Spinal cord (tissue), 10 donors: ENCODE measurements around the gene GALNT7. TPM values are rescaled to one million over a fixed set of nuclear protein-coding genes. Genes with fewer than 3 reads are reported as not detected.
A peak's percentile ranks its signal among the peaks of the same experiment; 100 is the strongest.

Experiments used
- DNase-seq, 6 donors: peaks; one replicate each; pipeline versions ENCODE4 v3.0.0 to v3.0.0-alpha.2; 2013 to 2015; ENCODE audit warnings: low spot score in 6 of 6, low read depth in 4 of 6
- H3K27ac ChIP-seq: one replicate; pipeline ENCODE4 v1.5.1; 2013; ENCODE audit warnings: low read depth, low read length, control low read depth
- H3K27me3 ChIP-seq: one replicate; pipeline ENCODE4 v1.6.1; 2013; ENCODE audit warnings: low read length; ENCODE audit not compliant: control insufficient read depth, insufficient read depth
- H3K36me3 ChIP-seq: one replicate; pipeline ENCODE4 v1.6.1; 2013; ENCODE audit warnings: low read length; ENCODE audit not compliant: control insufficient read depth, insufficient read depth
- H3K4me1 ChIP-seq: one replicate; pipeline ENCODE4 v1.6.1; 2013; ENCODE audit warnings: low read length; ENCODE audit not compliant: control insufficient read depth, insufficient read depth
- H3K4me3 ChIP-seq: one replicate; pipeline ENCODE4 v1.5.1; 2013; ENCODE audit warnings: low read depth, low read length, control low read depth
- H3K9me3 ChIP-seq: one replicate; pipeline ENCODE4 v1.6.1; 2013; ENCODE audit warnings: low read length; ENCODE audit not compliant: control insufficient read depth, insufficient read depth
- WGBS: methylation state at CpG from one replicate; pipeline ENCODE4 v1.1.5; 2013; ENCODE audit warnings: missing lambda C conversion rate; ENCODE audit not compliant: insufficient coverage; 5-methylcytosine and 5-hydroxymethylcytosine counted together
- polyA plus RNA-seq, 2 donors: library from polyadenylated mRNA; unstranded; fragments of 120-200 nt; gene quantifications; one replicate each; pipeline ENCODE4 v1.2.1, GENCODE V29; 2013; ENCODE audit not compliant: insufficient read length in 2 of 2
- total RNA-seq, 2 donors: library from RNA; depleted of rRNA in 1 of 2; stranded (reverse); fragments of 120-200 nt in 1 of 2; fragments of >200 nt in 1 of 2; gene quantifications; one replicate each; pipeline versions ENCODE4 v1.2.3 to v1.2.4, GENCODE V29; 2013 to 2014
- donor health status: healthy.

GALNT7 gene
- total and polyA plus RNA-seq, 4 donors: 21.4 to 39.3 (median 23.2) TPM

DNA sequence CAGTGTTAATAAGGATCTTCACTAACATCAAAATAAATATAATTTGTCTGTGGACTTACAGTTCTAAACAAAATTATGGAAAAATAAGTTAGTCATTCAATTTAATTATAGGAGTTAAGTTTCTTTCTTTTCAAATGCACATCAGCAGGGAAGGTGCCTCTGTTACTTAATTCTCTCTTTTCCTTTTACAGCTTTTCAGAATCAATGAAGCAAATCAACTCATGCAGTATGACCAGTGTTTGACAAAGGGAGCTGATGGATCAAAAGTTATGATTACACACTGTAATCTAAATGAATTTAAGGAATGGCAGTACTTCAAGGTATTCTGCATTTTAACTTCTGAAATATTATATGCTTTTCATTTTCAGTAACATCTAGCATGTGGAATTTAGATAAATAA is 149.6 kb downstream of the GALNT7 start:
- H3K36me3 ChIP-seq: peaks cover 8% of the 10 kb centered on the region
- no peaks in the 10 kb centered on the region for H3K4me1 ChIP-seq
- H3K4me3 ChIP-seq: no peak overlapping the region
- no peaks in the 10 kb centered on the region for H3K9me3 ChIP-seq
- DNase-seq: no peak
- no peaks in the 10 kb centered on the region for H3K27me3 ChIP-seq
- H3K27ac ChIP-seq: no peak overlapping the region

- Histone ChIP-seq H3K27ac (no peak overlapping the region), H3K4me3 (no peak overlapping the region), H3K4me1 (no peaks in the 10 kb centered on the region), H3K9me3 (no peaks in the 10 kb centered on the region), H3K36me3 (peaks cover 8% of the 10 kb centered on the region), H3K27me3 (no peaks in the 10 kb centered on the region)
- peak in 2 of 6 donors; percentile 49 to 75 for DNase-seq
- no CpG with 5 or more reads among the region's 3 CpGs for WGBS
Measured at GRCh38 chr4:173318648-173319211, 150.1 kb downstream of the GALNT7 start.

GRCh38 chr4:173319696-173320095 is 151.1 kb downstream of the GALNT7 start:
- Histone ChIP-seq H3K27ac (no peak overlapping the region), H3K4me3 (no peak overlapping the region), H3K36me3 (peaks cover 8% of the 10 kb centered on the region), H3K4me1 (no peaks in the 10 kb centered on the region), H3K27me3 (no peaks in the 10 kb centered on the region), H3K9me3 (no peaks in the 10 kb centered on the region)
- 86% methylated on average over 2 of the region's 2 CpGs for WGBS
- DNase-seq: no peak

GRCh38 chr4:173325007-173325736 is 156.6 kb downstream of the GALNT7 start:
- no peak for DNase-seq
- Histone ChIP-seq H3K27me3 (no peaks in the 10 kb centered on the region), H3K27ac (no peak overlapping the region), H3K9me3 (no peaks in the 10 kb centered on the region), H3K4me1 (no peaks in the 10 kb centered on the region), H3K36me3 (peaks cover 6% of the 10 kb centered on the region), H3K4me3 (no peak overlapping the region)
- no CpG with 5 or more reads among the region's 5 CpGs for WGBS

GRCh38 chr4:173328236-173328901 is 159.8 kb downstream of the GALNT7 start:
- Histone ChIP-seq H3K27me3 (no peaks in the 10 kb centered on the region), H3K9me3 (no peaks in the 10 kb centered on the region), H3K4me1 (peaks cover 2% of the 10 kb centered on the region), H3K27ac (no peak overlapping the region), H3K4me3 (no peak overlapping the region), H3K36me3 (peaks cover 6% of the 10 kb centered on the region)
- WGBS: 100% methylated on average over 1 of the region's 5 CpGs
- no peak for DNase-seq

DNA sequence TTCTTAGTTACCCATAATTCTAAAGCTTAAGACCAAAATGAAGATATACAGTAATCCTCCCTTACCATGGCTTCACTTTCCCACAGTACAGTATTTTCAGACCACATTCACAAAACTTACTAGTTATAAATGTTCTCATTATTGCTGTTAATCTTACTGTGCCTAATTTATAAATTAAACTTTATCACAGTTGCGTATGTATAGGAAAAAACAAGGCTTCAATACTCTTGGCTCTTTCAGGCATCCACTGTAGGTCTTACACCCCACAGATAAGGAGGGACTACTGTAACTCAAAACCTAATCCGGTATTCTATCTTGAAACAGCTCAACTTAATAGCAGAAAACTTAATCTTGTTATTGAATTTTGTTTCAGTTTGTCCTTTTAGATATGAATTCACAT is 162.0 kb downstream of the GALNT7 start:
- Histone ChIP-seq H3K4me3 (no peak overlapping the region), H3K27me3 (no peaks in the 10 kb centered on the region), H3K4me1 (peaks cover 4% of the 10 kb centered on the region), H3K36me3 (peaks cover 6% of the 10 kb centered on the region), H3K9me3 (no peaks in the 10 kb centered on the region), H3K27ac (no peak overlapping the region)
- no peak for DNase-seq
- no CpG with 5 or more reads among the region's 2 CpGs for WGBS

- WGBS: 82% methylated on average over 6 of the region's 6 CpGs
- H3K36me3 ChIP-seq: peaks cover 6% of the 10 kb centered on the region
- peak overlapping the region; percentile 100 for H3K4me3 ChIP-seq
- peaks cover 4% of the 10 kb centered on the region for H3K4me1 ChIP-seq
- DNase-seq: no peak
- no peaks in the 10 kb centered on the region for H3K9me3 ChIP-seq
- no peaks in the 10 kb centered on the region for H3K27me3 ChIP-seq
- H3K27ac ChIP-seq: no peak overlapping the region
Measured at GRCh38 chr4:173332021-173332487, 163.4 kb downstream of the GALNT7 start.

- H3K4me3 ChIP-seq: peak overlapping the region; percentile 100
- peaks cover 4% of the 10 kb centered on the region for H3K4me1 ChIP-seq
- peaks cover 6% of the 10 kb centered on the region for H3K36me3 ChIP-seq
- DNase-seq: peak in 2 of 6 donors; percentile 6
- 3% methylated on average over 15 of the region's 21 CpGs for WGBS
- H3K9me3 ChIP-seq: no peaks in the 10 kb centered on the region
- no peaks in the 10 kb centered on the region for H3K27me3 ChIP-seq
- H3K27ac ChIP-seq: peak overlapping the region; percentile 100
Measured at GRCh38 chr4:173332963-173333657, 164.5 kb downstream of the GALNT7 start.

- under 1% methylated on average over 52 of the region's 53 CpGs for WGBS
- peak overlapping the region; percentile 100 for H3K4me3 ChIP-seq
- H3K27me3 ChIP-seq: no peaks in the 10 kb centered on the region
- H3K4me1 ChIP-seq: peaks cover 4% of the 10 kb centered on the region
- no peaks in the 10 kb centered on the region for H3K9me3 ChIP-seq
- H3K27ac ChIP-seq: peak overlapping the region; percentile 100
- peak in 4 of 6 donors; percentile 8 to 78 (median 28) for DNase-seq
- H3K36me3 ChIP-seq: peaks cover 3% of the 10 kb centered on the region
Measured at GRCh38 chr4:173333658-173334084, 165.1 kb downstream of the GALNT7 start.
